GM18502 (cell line): ENCODE measurements around the gene FREM2.

Source experiments
- ATAC-seq: cut with Tn5 transposase; IDR thresholded peaks from one replicate; pipeline ENCODE4 v1.9.1; 2021; ENCODE audit warnings: mild to moderate bottlenecking; ENCODE audit not compliant: unreplicated experiment, poor library complexity

The FREM2 gene

DNA sequence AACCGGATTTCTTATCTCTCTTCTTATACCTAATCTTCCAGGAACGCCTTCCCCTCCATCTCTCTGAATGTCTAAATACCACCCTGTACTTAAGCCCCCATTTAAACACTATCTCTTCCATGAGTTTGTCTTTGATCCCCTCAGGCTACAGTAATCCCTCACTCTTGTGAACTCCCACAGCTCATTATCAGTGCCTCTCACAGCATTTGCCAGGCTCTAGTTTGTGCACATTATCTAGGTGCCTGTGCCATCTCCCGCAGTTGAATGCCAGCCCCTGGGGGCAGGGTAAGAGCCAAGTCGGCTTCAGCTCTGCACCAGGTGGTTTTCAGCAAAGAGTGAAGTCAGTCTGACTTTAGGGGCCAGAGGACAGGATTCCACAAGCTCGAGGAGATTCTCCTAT lies 71.4 kb downstream of the FREM2 start:
- ATAC-seq: no peak

DNA sequence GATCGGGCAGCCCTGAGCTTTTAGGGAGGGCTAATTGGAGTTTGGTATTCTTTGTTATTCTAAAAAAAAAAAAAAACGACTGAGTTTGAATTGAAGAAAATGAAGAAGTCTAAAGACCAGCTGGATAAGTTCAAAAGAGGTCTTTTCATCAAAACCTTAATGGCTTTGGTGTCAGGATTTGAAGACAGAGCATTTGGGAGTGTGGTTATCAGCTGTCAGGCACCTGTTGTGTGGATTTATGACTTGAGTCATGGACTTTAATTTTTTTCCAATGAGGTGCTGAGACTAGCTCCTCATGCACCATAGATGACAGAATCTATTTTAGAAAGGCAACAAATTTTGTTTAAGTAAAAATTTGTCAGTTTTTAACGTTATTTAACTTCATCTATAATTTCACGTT lies 72.5 kb downstream of the FREM2 start:
- no peak for ATAC-seq

DNA sequence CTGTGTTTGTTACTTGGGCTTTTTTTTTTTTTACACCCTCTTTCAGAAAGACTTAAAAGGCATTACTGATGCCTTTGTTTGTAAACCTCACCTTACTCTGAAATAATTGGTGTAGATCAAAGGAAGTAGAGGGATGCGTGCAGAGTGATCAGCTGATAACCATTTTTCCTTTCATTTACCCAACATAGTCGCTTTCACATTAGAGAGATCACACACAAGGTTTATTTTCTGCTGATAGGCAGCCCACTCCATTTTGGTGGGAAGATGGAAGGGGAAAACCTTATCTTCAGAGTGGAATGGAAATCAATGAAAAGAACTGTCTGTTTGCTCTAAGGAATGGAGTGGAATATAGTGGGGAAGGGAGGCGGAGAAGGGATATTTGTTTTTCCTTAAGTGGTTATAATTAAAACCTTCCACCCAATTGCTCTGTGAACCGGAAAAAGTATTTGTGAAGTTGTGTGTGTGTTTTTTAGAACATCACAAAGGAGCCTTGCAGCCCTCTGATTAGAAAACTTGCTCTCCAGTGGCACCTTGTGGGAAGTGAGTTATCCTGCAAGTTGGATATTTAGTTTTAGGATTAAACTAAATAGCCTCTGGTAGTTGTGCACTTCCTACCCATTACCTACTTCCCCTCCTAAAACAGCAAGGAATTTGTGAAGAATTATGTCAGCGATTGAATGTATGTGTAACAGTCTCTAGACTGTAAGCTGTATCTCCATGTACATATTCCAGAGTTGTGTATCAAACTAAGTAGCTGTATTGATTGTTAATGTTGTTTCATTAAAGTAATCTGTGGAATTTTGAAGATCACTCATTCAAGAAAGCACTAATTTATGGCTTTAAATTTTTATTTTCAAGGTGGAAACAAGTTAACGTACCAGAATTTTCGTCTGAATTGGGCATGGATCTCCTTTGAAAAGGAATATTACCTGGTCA lies 76.8 kb downstream of the FREM2 start:
- peak; percentile 64 for ATAC-seq

DNA sequence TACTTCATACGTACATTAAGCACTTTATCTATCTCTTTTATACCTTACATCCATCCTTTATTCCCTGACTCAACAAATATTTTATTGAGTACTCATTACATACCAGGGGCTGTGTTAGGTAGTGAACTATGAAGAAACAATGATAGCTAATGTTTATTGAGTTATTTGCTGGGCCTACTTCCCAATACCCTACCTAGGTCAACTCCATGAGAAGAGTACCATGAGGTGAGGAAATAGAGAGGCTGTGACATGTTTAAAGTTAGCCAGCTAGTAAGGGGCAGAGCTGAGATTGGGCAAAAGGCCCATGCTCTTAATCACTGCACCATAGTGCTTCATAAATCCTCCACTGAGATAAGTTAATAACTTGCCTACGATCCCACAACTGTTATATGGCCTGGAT lies 79.9 kb downstream of the FREM2 start:
- ATAC-seq: no peak

DNA sequence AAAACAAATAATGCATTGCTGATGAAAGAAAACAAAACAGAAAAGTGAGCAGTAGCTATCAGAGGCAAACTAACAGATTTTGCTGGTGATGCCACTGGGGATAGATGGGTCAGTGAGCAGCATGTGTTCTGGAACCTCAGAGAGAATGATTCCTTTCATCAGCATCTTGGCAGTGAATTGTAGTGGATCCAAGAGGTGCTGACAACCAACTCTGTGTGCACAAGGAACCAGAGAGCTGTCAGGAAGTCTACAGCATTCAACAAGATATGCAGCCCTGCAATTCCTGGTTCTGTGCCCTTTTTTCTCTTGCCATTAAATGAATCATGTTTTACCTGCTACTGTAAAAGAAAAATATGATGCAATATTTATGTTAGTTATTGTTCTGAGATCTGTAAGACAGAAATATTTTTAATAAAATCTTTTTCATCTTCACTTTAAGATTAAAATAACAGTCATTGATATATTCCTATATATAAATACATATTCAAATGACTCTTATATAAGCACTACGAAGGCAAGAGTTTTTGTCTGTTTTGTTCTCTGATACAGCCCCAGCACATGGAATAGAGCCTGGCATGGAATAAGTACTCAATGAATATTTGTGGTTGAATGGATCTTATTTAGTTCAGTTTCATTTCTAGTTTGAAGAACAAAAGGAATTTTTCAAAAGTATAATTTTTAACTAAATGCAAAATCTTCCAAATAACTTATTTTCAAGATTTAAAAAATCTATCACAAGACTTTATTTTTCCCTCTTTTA lies 80.8 kb downstream of the FREM2 start:
- no peak for ATAC-seq

DNA sequence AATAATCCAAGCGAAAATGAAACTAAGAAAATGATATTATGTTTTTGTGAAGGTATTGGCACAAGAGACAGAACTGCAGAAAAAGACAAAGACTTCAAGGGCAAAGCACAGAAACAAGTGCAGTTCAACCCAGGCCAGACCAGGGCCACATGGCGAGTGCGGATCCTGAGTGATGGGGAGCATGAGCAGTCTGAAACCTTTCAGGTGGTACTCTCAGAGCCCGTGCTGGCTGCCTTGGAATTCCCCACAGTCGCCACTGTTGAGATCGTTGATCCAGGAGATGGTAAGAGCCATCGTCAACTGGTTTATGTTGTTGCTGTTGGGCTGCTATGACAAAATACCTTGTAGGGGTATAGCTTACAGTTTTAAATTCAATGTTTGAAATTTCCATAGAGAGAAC lies 82.6 kb downstream of the FREM2 start:
- ATAC-seq: no peak

DNA sequence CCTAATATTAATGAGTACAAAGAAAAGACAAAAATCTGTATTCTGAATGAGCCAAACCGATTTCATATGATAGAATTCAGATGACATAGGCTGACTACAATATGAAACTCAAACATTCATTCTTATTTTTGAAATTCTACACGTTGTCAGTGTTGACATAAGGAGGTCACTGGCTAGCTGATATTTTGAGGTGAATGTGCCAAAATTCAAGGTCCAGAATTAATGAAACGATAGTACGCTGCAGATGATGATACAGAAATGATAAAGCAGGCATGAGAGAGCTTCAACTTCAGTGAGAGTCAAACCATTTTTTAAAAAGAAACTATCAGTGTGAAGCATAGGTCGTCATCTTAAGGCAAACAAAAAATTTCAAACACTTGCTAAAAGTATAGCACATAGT lies 88.2 kb downstream of the FREM2 start:
- ATAC-seq: no peak

DNA sequence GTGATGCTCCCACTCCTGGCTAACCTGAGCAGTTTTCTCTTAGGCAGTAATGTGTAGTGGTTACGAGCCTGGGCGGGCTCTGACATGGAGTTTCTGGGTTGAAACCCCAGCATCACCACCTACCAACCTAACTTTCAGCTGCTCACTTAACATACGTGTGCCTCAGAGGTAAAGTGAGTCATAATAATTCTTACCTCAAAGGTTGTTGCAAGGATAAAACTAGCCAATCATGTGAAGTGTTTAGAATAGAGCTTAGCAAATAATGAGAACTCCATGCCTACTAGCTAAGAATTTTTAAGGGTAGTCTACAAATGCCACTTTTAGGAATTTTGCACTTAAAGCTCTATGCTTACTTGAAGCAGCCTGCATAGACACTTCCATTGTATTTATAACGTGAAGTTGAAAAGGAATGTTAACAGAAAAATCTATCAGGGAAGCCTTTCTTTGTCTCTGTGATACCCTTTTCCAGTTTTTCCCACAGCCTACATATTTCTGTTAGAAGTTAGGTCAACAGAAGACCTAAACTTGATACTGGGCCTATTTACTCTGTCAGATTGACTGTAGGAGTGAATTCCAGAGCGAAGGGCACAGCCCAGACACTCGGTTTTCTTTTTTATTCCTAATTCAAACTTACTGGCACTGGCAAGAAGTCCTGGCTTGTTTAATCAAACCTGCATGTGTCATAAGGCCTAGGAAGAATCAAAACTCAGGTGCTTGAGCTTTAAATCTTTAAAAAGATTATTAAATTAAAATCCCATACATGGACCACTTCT lies 90.7 kb downstream of the FREM2 start:
- no peak for ATAC-seq

DNA sequence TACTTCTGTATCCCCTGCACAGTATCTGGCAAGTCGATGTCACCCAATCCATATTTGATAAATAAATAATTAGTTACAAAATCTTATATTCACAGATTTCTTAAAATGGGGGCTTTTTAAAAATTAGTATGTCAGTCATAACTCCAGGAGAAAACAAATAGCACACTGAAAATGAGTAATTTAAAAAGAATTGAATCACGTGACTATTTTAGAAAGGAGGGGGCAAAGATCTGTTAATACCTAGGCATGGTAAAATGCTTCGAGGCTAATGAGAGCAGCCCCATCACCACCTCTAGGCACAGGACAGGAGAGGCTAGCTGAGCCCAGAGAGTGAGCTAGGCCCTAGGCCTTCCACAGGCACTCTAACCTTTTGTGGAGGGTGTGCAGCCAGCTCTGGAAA lies 94.7 kb downstream of the FREM2 start:
- ATAC-seq: no peak

DNA sequence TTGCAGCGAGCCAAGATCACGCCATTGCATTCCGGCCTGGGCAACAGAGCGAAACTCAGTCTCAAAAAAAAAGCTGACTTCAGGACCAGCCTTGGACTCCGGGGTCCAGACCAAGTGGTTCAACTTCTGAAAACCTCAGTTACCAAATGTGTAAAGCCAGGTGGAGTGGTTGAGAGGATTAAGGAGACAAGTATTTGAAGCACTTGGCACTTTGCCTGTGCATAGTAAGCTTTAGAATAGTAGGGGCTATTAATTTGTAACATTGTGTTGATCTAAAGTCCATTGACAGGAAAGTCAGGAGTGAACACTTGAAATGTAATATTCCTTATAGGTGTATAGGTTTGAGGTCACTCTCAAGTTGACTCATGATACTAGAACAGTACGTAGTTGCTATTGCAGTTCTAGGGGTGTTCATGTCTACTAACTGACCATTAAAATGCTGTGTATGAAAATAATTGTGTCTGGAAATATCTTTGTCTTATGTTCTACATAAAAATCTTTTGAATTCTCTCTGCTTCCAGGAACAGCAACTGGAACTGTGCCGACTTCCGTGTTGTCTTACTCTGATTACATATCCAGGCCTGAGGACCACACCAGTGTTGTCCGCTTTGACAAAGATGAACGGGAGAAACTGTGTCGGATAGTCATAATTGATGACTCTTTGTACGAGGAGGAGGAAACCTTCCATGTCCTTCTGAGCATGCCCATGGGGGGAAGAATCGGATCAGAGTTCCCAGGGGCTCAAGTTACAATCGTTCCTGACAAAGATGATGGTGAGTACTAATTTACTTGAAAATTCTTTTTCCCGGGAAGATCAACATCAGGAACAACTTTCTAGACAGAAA lies 97.4 kb downstream of the FREM2 start:
- no peak for ATAC-seq

DNA sequence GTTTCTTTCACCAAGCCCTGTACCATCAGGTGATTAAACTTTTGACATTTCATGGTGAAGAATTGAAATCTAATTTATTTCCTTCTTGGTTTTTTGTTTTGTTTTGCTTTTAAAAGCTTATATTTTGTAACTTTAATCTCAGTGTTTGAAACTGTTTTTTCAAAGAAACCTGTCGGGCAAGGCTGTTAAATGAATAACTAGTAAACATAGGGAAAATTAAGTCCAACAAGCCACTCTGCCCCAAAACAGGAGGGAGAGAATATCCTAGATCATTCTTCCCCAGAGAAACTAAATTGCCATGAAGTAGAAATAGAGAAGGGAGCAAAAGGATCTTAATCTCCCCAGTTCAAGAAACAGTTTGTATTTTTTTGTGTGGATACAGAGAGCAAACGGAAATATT lies 98.2 kb downstream of the FREM2 start:
- ATAC-seq: no peak

DNA sequence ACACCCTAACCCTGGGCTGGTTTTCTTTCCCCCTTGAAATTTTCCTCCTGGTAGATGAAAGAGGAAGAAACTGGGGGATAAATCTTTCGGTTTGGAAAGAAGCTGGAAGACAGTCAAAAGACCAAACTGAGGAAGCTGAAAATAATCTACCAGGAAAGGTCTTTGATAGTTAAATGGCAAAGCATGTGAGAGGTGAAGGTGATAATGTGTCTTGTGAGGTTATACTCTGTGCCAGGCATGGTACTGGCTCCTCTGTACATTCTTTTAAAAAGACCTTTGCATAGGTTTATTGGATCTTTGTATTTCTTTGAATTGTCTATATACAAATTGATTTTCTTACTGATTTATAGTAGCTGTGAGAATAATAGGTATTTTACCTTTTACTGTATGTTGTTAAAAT lies 98.6 kb downstream of the FREM2 start:
- ATAC-seq: no peak

DNA sequence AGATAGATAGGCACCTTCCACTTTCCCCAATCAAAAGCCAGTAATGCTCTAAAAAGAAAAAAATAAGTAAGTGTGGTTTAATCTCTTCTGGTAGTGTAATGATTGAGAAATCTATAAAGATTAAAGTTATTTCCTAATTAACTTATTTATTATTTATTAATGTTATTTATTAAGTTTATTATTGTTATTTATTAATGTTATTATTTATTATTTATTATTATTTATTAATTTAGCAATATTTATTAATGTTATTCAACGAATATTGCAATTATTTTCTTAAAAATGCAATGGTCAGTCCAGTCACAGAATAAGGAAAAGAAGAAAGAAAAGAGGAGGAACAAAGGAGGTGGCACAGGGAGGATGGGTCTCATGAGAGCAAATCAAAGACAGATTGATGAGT lies 100.7 kb downstream of the FREM2 start:
- ATAC-seq: no peak

DNA sequence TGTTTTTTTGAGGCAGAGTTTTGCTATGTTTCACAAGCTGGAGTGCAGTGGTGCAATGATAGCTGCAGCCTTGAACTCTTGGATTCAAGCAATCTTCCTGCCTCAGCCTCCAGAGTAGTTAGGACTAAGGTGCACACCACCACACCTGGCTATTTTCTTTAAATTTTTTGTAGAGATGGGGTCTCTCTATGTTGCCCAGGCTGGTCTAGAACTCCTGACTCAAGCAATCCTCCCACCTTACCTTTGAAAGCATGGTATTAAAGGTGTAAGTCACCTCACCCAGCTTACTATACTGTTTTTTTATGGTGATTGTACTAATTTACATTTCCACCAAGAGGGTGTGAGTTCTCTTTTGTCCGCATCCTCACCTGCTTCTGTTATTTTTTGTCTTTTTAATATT lies 110.0 kb downstream of the FREM2 start:
- ATAC-seq: no peak

DNA sequence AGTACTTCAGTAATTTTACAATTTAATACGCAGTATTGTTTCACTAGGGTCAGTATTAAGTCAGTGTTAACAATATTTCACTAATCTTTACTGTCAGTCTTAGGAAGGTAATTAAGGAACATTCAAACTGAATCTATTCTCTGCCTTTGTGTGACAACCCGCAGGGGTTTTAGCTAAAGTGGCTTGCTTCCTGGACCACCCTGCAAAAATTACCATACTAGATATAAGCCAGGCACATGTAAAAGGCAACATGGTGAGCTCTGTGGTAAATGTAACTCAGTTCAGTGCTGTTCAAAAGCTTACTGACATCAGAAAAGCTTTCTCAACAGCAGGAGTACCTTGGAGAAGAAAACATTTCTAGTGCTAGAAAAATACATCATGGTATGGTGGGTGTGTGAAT lies 116.7 kb downstream of the FREM2 start:
- ATAC-seq: no peak

DNA sequence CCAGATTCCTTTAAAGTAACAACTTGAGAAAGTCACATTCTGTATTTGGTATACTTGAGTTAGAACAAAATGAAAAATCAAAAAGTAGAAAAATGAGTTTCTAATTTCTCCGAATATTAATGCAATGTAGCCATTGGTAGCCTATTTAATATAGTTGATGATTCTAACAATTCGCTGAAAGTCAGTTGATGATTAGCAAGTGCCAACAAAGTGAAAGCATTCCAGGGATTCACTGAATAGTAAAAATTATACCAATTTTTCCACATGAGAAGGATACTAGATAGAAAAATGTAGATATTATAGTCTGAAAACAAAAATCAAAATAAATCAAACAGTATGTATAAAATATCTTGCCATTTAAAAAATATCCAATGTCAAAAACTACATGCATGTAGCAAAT lies 117.2 kb downstream of the FREM2 start:
- no peak for ATAC-seq

DNA sequence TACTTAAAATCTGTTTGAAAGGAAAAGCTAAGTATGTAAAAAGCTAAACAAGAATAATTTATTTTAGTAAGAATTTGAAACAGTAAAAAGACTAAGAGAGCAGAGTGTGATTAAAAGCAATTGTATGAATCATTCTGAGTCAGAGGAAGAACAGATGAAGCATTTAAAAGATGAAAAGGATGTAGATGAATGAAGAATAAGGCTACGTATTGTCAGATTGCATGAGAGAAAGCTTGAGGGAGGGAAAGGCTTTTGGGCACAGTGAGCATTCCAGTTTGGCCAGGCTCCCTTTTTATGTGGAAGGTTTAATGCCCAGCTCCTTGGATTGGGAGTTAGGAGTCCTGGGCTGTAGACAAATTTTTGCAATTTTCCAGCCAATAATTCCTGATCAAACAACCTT lies 117.7 kb downstream of the FREM2 start:
- ATAC-seq: no peak

DNA sequence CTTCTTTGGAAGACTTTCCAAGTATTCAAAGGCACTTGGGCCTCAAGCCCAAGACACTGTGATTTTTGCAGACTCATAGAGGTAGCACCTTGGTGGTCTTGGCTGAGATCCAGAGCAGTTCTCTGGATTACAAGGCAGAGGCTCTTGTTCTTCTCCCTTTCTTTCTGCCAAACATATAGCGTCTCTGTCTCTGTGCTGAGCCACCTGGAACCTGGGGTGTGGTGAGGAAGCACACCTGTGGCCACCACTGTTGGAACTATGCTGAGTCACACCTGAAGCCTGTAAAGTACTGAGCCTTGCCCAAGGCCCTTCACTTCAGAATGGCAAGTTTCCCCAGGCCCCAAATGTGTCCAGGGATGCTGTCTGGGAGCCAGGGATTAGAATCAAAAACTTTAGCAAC lies 127.5 kb downstream of the FREM2 start:
- no peak for ATAC-seq

DNA sequence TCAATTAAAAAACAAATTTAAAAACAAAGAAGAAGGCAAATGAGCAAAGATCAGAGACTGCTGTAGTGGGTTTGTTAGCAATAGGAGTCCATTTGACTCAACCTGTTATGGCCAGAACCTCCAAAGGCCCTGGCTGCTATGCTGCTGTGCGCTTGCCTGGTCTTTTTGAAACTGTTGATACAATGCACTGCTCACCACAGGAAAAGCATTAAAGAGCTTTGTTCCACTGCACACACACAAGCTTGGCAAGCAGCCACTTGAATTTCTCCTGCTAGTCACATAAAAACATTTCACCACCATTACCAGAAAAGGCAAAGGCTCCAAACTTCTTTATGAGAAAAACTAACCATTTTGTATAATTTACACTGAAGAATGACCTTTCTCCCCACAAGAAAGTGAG lies 132.2 kb downstream of the FREM2 start:
- ATAC-seq: no peak

DNA sequence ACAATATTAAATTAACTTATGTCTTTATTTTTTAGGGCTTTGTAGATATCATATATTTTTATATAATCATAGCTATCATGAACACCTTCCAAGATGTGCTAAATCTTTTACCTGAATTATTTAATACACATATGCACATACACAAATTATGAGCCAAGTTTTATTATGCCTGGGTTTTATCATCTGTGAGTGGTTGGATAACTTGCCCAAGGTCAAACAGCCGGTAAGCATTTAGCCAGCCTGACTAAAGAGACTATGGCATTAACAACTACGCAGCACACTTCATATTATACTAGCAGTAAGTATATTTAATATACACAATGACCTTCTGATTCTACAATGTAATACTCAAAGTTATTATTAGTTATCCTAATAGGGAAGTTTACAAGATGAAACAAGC lies 132.7 kb downstream of the FREM2 start:
- no peak for ATAC-seq
